Neuron (in vitro differentiated cells): ENCODE results near the gene ZNF19.

ENCODE experiments used
- H2AFZ ChIP-seq: one replicate; pipeline ENCODE4 v1.6.1; 2013; ENCODE audit warnings: low read depth, mild to moderate bottlenecking, inconsistent platforms, low read length, moderate library complexity
- H3K27me3 ChIP-seq: one replicate; pipeline ENCODE4 v1.6.1; 2013; ENCODE audit warnings: low read length; ENCODE audit not compliant: insufficient read depth
- H3K36me3 ChIP-seq: one replicate; pipeline ENCODE4 v1.6.1; 2013; ENCODE audit warnings: low read length; ENCODE audit not compliant: insufficient read depth
- H3K4me1 ChIP-seq: one replicate; pipeline ENCODE4 v1.6.1; 2013; ENCODE audit warnings: low read length; ENCODE audit not compliant: insufficient read depth
- H3K4me3 ChIP-seq: 2 replicates; pipeline ENCODE4 v1.5.1; 2013; ENCODE audit warnings: mild to moderate bottlenecking, low read length, moderate library complexity
- H3K9me3 ChIP-seq: one replicate; pipeline ENCODE4 v1.6.1; 2013; ENCODE audit warnings: low read length

Gene ZNF19

DNA sequence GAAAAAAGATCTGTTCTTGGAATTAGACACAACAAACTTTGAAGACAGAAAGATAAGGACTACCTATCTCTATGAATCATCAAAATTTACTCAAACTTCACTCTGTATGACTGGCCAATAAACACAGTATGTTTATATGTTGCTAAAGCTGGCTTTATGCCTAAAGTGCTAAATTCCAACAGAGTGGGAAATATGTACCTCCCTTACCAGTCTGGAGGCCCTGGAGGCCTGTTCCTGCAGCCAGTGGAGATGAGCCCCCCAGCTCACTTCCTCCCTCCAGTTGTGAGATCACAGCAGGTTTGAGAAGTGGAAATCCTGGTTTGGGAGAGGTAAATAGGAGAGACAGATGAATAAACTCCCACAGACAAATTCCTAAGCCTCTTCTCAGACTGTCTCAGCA, 36.1 kb downstream of the ZNF19 start:
- Histone ChIP-seq H3K27me3 (no peaks in the 10 kb centered on the region), H3K9me3 (peaks cover 53% of the 10 kb centered on the region), H3K36me3 (peaks cover 82% of the 10 kb centered on the region)

DNA sequence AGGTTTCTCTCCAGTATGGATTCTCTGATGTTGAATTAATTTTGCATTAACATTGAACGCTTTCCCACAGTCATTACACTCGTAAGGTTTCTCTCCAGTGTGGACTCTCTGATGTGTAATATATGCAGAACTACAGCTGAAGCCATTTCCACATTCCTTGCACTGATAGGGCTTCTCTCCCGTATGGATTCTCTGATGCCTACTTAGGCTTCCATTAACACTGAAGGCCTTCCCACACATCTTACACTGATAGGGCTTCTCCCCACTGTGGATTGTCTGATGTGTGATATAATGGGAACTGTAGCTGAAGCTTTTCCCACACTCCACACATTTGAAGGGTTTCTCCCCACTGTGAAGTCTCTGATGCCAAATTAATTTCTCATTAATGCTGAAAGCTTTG, 40.1 kb downstream of the ZNF19 start:
- peaks cover 60% of the 10 kb centered on the region for H3K9me3 ChIP-seq
- H3K4me3 ChIP-seq, result no peak overlapping the region
- no peak overlapping the region for H2AFZ ChIP-seq
- no peaks in the 10 kb centered on the region for H3K4me1 ChIP-seq
- peaks cover 66% of the 10 kb centered on the region for H3K36me3 ChIP-seq
- no peaks in the 10 kb centered on the region for H3K27me3 ChIP-seq

More for the DNA sequence above, 36.1 kb downstream of the ZNF19 start:
- H3K4me1 ChIP-seq, result no peaks in the 10 kb centered on the region
- H3K4me3 ChIP-seq, result no peak overlapping the region
- no peak overlapping the region for H2AFZ ChIP-seq

DNA sequence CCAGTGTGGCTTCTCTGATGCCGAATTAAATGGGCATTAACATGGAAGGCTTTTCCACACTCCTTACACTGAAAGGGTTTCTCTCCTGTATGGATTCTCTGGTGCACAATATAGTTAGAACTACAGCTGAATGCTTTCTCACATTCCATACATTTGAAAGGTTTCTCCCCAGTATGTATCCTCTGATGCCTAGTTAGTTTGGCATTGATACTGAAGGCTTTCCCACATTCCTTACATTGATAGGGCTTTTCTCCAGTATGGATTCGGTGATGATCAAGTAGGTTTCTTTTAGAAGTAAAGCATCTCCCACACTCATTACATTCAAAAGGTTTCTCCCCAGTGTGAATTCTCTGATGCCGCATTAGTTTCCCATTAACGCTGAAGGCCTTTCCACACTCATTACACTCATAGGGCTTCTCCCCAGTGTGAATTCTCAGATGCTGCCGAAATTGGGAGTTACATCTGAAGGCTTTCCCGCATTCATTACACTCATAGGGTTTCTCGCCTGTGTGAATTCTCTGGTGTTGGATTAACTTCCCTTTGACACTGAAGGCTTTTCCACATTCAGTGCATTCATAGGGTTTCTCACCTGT, 40.8 kb downstream of the ZNF19 start:
- Histone ChIP-seq H3K4me3 (no peak overlapping the region), H3K27me3 (no peaks in the 10 kb centered on the region), H3K4me1 (no peaks in the 10 kb centered on the region), H2AFZ (no peak overlapping the region), H3K36me3 (peaks cover 59% of the 10 kb centered on the region), H3K9me3 (peaks cover 60% of the 10 kb centered on the region)

DNA sequence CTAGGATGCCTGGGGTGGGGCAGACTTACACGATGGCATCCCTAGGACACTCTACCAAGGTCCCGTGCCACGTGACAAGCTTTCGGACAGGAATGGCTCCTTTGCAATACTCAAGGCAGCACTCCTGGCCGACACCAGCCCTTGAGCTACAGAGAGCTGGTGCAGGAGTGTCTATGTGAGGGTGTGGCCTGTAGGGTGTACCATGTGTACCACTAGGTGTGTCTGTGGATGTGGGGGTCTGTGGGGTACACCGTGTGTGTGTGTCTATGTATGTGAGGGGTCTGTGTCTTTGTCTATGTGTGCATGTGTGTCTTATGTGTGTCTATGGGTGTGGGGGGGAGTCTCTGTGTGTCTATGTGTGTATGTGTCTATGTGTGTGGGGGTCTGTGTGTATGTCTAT, 45.4 kb downstream of the ZNF19 start:
- peaks cover 31% of the 10 kb centered on the region for H3K9me3 ChIP-seq
- H3K36me3 ChIP-seq, result peaks cover 15% of the 10 kb centered on the region
- H3K4me1 ChIP-seq, result no peaks in the 10 kb centered on the region
- no peak overlapping the region for H2AFZ ChIP-seq
- H3K27me3 ChIP-seq, result no peaks in the 10 kb centered on the region
- no peak overlapping the region for H3K4me3 ChIP-seq

DNA sequence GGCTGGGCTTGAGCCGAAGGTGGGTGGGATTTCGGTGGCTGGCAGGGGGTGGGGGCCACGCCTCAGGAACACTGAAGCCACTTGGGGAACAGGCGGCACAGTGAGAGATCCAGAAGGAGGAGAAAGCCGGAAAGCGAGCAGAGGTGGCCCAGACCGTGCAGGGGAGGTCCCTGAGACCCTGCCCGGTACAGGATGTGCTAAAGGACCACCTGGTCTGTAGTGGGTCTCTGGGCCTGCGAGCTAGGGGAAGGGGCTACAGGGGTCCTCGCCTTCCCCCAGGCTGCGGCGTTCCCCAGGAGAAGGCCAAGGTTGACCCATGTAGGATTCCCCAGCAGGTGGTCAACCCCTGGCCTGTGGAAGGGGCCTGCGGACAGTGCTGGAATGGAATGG, 47.1 kb downstream of the ZNF19 start, which contains the start of gene TLE7:
TLE7 (minus strand) TSS at position 4 of the 390 bp plus-strand sequence. CDS start 8,730 bp downstream, outside the sequence.
- peaks cover 2% of the 10 kb centered on the region for H3K36me3 ChIP-seq
- peaks cover 17% of the 10 kb centered on the region for H3K9me3 ChIP-seq
- peaks cover 3% of the 10 kb centered on the region for H3K27me3 ChIP-seq
- no peaks in the 10 kb centered on the region for H3K4me1 ChIP-seq
- H3K4me3 ChIP-seq, result no peak within 1 kb of the TSS
- no peak within 1 kb of the TSS for H2AFZ ChIP-seq

DNA sequence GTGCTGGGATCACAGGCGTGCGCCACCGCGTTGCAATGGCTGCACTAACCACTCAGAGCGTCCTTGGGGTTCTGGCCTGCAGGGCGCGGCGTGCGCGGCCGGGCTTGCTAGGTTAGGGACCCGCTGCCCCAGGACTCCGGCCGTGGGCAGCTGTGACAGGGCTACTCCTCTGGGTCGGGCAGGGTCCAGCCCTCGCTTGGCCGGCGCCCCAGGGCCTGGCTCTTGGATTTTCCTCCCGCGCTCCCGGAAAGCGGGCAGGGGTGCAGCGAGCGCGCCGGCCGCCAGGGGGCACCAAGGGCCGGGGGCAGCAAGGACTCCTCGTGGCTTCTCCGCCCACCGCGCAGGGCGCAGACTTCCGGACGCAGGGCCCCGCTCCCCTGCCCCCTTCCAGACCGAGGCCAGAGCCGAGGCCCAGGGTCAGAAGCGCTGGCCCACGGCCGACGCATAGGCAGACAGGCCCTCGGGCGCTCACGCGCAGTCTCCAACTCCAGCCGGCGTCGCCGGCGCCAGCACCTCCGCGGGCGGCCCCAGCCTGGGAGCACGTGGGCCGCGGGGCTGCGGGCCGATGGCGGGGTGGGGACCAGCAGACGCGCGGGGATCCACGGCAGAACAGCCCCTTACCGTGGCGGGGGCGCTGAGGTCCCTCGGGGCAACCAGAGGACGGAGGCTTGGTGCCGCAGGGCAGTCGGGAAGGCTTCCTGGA, 47.6 kb downstream of the ZNF19 start:
- Histone ChIP-seq H3K4me1 (no peaks in the 10 kb centered on the region), H3K36me3 (peaks cover under 1% of the 10 kb centered on the region), H2AFZ (no peak overlapping the region), H3K4me3 (no peak overlapping the region), H3K9me3 (peaks cover 16% of the 10 kb centered on the region), H3K27me3 (peaks cover 3% of the 10 kb centered on the region)

DNA sequence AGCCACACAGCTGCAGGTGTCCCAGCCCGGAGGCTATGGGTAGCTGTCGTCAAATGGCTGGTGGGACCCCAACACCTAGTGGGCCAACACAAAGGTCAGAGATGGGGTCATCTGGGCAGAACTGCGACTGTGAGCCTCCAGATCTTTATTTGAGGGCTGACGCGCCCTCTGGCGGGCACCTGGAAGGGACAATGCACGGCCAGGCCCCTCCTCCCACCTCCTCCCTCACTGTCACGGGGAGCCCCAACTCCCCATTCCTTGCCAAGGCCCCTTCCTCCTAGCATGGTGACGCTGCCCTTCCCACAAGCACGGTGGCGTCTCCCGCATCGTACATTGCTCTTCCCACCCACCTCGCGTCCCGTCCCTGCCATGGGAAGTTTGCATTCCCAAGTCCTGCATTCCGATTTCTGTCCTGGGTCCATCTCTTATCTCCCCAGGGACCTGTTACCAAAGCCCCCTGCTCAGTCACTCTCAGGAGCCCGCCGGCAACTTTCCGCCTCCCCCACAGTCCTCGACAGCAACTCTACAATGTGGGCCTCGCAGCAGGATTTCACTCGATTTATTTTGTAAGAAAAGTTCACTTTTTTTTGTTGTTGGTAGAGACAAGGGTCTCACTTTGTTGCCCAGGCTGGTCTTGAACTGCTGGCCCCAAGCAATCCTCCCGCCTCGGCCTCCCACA, 48.3 kb downstream of the ZNF19 start:
- no peaks in the 10 kb centered on the region for H3K36me3 ChIP-seq
- peaks cover 3% of the 10 kb centered on the region for H3K27me3 ChIP-seq
- H3K4me3 ChIP-seq, result no peak overlapping the region
- peaks cover 13% of the 10 kb centered on the region for H3K9me3 ChIP-seq
- H3K4me1 ChIP-seq, result no peaks in the 10 kb centered on the region
- no peak overlapping the region for H2AFZ ChIP-seq

DNA sequence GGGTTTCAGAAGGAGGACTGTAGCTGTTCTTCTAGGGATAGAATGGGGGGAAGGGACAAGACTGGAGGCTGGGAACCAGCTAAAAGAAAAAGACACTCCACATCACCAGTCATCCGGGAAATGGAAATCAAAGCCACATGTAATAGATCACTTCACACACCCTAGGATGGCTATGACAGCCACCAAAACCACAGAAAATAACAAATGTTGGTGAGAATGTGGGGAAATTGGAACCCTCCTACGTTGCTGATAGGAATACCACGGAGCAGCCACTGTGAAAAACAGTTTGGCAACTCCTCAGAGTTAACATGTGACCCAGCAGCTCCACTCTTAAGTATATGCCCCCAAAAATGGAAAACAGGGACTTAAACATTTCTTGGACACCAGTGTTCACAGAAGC, 49.6 kb downstream of the ZNF19 start:
- Histone ChIP-seq H3K36me3 (no peaks in the 10 kb centered on the region), H3K4me3 (no peak overlapping the region), H3K27me3 (peaks cover 3% of the 10 kb centered on the region), H2AFZ (no peak overlapping the region), H3K4me1 (no peaks in the 10 kb centered on the region), H3K9me3 (peaks cover 11% of the 10 kb centered on the region)

DNA sequence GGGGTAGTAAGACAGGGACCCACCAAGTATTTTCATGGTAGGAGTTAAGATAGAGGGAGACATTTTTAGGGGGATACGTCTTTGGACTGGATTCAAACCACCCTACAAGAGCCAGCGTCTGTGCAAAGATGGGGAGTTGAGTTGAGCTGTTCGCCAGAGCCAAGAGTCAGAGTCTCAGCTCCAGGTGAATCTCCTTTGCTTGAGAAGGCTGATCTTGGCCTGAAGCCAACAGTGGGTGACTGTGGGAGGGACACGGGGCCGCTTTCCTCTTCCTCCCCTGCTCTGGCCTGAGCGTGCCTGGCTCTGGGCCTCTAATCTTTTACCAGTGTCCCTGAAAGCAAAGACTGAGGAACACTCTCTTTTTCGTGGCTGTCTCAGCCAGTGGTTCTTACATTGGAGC, 52.7 kb downstream of the ZNF19 start:
- no peaks in the 10 kb centered on the region for H3K36me3 ChIP-seq

DNA sequence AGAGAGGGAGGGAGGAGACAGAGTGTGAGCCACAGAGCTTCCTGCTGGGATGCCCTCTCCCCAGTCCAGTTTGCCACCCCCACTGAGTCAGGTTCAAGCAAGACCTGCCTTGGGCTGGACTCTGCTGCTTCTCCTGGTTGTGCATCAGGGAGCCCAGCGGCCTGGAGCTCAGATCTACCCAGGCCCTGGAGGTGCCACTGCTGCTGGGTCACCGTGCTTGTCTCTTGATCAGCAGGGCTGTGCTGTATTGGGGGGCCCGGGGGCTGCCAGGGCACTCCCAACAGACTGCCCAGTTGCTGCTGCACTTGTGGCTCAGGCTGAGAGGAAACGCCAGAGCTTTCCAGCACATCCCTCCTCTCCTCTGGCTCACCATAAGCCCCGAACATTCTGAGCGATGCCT, 56.2 kb downstream of the ZNF19 start:
- Histone ChIP-seq H3K27me3 (peaks cover 5% of the 10 kb centered on the region), H3K9me3 (no peaks in the 10 kb centered on the region), H3K4me1 (no peaks in the 10 kb centered on the region), H3K4me3 (no peak overlapping the region), H2AFZ (no peak overlapping the region), H3K36me3 (no peaks in the 10 kb centered on the region)

More for the DNA sequence above, 52.7 kb downstream of the ZNF19 start:
- H2AFZ ChIP-seq, result no peak overlapping the region
- no peaks in the 10 kb centered on the region for H3K4me1 ChIP-seq
- H3K27me3 ChIP-seq, result peaks cover 3% of the 10 kb centered on the region
- no peak overlapping the region for H3K4me3 ChIP-seq
- H3K9me3 ChIP-seq, result peaks cover 3% of the 10 kb centered on the region

DNA sequence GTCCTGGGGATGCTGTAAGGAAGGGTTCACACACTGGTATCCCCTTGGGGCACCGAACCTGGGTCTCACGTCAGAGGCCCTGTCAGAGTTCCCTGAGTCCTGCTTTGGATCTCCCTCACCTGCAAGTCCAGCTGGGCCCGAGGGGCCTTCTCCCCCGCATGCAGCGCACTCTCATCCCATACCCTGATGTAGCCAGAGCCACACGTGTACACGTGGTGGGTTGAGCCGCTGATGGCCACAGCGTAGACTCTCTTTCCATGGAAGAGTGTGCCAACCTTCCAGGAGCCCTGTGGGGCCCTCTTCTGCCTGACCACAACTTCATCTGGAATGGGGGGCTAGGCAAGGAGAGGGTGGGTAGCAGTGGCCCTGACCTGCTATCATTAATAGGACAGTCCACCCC, 57.1 kb downstream of the ZNF19 start:
- peaks cover 2% of the 10 kb centered on the region for H3K27me3 ChIP-seq
- no peak overlapping the region for H3K4me3 ChIP-seq
- H3K9me3 ChIP-seq, result no peaks in the 10 kb centered on the region
- H3K4me1 ChIP-seq, result no peaks in the 10 kb centered on the region
- no peak overlapping the region for H2AFZ ChIP-seq
- no peaks in the 10 kb centered on the region for H3K36me3 ChIP-seq

DNA sequence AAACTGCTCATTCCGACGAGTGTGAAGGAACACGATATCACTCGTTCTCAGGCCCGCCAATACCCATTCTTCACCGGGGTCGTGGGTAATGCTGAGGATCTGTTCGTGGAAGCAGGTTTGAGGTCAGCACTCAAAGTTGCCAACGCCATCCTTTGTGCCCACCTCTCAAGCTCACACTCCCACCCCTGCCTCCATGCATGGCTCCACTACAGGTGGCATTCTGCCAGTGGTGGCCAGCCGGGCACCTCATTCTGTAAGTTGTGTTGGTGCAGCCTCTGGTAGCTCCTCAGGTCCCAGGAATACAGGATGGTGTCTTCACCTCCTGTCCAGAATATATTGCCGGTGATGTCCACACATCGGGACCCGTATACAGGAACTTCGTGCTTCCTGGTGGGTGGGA, 57.9 kb downstream of the ZNF19 start:
- Histone ChIP-seq H3K36me3 (no peaks in the 10 kb centered on the region), H2AFZ (no peak overlapping the region), H3K4me3 (no peak overlapping the region), H3K4me1 (no peaks in the 10 kb centered on the region), H3K9me3 (no peaks in the 10 kb centered on the region), H3K27me3 (peaks cover 2% of the 10 kb centered on the region)

DNA sequence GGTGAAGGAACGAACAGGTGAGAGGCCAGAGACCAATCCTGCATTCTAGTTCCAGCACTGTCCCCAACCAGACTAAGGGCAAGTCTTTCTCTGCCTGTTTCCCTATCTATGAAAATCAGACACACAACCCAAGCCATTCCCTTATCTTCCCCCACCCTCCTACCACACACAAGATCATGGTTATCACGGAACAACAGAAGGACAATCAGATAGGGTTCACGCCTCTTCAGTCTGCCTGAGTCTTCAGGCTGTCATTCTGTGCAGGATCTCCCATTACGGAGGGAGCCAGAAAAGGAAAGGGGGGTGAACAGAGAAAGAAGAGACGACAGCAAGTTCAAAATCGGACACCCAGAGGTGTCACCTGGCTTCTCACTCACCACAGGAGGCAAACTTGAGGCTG, 58.4 kb downstream of the ZNF19 start:
- Histone ChIP-seq H3K4me3 (no peak overlapping the region), H3K9me3 (no peaks in the 10 kb centered on the region), H3K27me3 (peaks cover 2% of the 10 kb centered on the region), H3K4me1 (peaks cover 1% of the 10 kb centered on the region), H3K36me3 (no peaks in the 10 kb centered on the region), H2AFZ (no peak overlapping the region)
